Choroid plexus epithelial cell (primary cell): ENCODE results near the gene PROX1.
"Not testable (repeated sequence)": the region's sequence is repeated elsewhere in the genome, so short reads cannot be mapped to it uniquely, and the experiment has no call there.

Source experiments
- DNase-seq: peaks from one replicate; pipeline ENCODE4 v3.0.0-alpha.2; 2010; ENCODE audit warnings: low read depth
- H3K4me3 ChIP-seq: 2 replicates; pipeline ENCODE4 v1.5.1; 2011; ENCODE audit warnings: low read depth, mild to moderate bottlenecking, control low read depth, low read length, moderate library complexity
- TF ChIP-seq, protein P1 (sequence below): conservative IDR thresholded peaks from 2 replicates; pipeline ENCODE4 v1.5.1; 2011; ENCODE audit warnings: low read depth, mild to moderate bottlenecking, control low read depth, inconsistent platforms, low read length, moderate library complexity

PROX1 gene

DNA sequence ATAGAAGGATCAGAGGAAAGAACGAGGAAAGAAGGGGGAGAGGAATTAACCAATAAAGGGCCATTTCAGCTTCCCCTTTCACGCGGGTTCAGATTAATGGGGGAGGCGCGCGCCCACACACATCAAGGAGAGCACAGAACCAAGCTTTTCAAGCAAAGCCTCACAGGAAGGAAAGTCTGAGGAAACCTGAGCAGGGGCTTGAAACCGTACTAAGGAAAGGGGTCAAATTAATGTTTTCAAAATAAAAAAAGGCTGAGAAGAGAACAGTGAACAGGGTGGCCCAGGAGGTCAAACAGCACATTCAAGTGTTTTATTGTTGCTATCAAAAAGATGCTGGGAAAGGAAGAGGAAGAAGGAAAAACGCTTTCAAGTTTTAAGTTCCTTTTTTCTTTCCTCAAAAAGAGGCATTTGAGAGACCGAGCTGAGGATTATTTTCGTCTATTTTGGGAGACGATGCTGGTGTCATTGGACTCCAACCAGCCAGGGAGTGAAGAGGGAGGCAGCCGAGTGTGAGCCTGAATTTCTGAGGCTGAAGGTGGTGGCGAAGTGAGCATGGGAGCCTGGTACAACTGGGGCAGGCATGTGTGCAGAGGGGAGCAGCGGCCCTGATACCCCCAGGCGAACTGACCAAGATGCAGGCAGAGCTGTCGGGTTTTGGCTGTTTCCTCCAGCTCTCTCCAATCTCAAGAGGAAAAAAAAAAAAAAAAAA lies 88.4 kb downstream of the PROX1 start:
- TF ChIP-seq, protein P1, sequence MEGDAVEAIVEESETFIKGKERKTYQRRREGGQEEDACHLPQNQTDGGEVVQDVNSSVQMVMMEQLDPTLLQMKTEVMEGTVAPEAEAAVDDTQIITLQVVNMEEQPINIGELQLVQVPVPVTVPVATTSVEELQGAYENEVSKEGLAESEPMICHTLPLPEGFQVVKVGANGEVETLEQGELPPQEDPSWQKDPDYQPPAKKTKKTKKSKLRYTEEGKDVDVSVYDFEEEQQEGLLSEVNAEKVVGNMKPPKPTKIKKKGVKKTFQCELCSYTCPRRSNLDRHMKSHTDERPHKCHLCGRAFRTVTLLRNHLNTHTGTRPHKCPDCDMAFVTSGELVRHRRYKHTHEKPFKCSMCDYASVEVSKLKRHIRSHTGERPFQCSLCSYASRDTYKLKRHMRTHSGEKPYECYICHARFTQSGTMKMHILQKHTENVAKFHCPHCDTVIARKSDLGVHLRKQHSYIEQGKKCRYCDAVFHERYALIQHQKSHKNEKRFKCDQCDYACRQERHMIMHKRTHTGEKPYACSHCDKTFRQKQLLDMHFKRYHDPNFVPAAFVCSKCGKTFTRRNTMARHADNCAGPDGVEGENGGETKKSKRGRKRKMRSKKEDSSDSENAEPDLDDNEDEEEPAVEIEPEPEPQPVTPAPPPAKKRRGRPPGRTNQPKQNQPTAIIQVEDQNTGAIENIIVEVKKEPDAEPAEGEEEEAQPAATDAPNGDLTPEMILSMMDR: no peak
- no peak for DNase-seq
- no peak overlapping the region for H3K4me3 ChIP-seq

DNA sequence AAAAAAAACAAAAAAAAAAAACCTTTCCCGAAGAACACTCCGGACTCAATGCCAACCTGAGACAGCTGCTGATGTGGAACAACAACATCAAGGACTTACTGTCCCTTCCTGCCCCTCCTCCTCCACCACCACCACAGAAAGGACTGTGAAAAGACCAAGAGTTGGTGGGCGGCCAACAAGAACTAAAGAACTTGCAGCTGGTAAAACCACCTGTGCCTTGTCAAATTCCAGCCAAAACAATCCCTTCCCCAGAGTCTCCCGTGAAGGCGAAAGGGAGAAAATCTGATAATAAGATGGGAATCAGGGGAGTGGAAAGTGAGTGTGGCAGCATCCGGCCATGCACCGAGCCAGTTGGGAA lies 88.9 kb downstream of the PROX1 start:
- TF ChIP-seq, protein P1: no peak
- no peak for DNase-seq
- H3K4me3 ChIP-seq: no peak overlapping the region

DNA sequence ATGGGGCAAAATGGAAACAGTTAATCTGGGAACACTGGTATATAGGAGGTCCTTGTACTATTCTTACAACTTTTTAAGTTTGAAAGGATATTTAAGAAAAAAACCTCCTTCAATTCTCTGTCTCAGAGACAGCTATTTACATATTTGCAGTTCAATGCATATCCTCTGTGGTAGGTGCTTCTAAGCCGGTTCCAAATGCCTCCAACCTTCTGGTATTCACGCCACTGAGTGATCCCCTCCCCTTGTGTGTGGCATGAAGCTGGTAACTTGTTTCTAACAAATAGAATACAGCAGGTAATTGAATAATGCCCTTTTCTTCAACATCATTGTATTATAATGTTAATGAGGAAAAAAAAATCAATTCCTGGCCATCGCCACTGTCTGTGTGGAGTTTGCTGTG lies 91.2 kb downstream of the PROX1 start:
- H3K4me3 ChIP-seq: no peak overlapping the region
- no peak for DNase-seq
- TF ChIP-seq, protein P1: no peak

DNA sequence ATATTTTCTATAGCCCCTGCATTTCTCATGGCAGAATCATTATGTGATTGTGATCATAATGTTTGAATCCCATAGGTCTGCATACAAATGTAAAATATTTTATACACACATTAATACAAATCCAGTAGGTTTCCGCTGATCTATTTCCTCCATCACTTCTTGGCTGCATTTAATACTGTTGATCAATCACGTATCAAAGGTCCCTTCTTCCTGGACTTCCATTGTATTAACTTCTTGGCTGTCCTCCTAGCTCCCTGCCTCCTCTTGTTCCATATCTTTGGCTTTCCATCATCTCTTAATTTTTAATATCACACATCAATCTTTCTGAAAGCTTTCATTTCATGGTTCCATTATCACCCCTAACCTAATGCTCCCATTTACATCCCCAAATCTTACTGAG lies 97.6 kb downstream of the PROX1 start:
- no peak overlapping the region for H3K4me3 ChIP-seq
- DNase-seq: no peak
- TF ChIP-seq, protein P1: no peak

DNA sequence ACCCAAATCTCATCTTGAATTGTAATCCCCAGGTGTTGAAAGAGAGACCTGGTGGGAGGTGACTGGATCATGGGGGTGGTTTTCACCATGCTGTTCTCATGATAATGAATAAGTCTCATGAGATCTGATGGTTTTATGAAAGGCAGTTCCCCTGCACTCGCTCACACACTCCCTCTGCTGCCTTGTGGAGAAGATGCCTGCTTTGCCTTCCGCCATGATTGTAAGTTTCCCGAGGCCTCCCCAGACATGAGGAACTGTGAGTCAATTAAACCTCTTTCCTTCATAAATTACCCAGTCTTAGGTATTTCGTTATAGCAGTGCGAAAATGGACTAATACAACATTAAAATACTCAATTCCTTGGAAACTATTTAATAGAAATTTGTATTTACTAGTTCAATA lies 99.2 kb downstream of the PROX1 start:
- TF ChIP-seq, protein P1: no peak
- no peak overlapping the region for H3K4me3 ChIP-seq
- no peak for DNase-seq

DNA sequence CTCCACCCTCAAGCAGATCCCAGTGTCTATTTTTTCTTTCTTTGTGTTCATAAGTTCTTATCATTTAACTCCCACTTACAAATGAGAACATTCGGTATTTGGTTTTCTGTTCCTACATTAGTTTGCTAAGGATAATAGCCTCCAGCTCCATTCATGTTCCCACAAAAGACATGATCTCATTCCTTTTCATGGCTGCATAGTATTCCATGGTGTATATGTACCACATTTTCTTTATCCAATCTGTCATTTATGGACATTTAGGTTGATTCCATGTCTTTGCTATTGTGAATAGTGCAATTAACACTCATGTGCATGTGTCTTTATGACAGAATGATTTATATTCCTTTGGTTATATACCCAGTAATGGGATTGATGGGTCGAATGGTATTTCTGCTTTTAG lies 101.2 kb downstream of the PROX1 start:
- H3K4me3 ChIP-seq, DNase-seq: not testable (repeated sequence)
